ENCODE results near the gene GALNT7.

DNA sequence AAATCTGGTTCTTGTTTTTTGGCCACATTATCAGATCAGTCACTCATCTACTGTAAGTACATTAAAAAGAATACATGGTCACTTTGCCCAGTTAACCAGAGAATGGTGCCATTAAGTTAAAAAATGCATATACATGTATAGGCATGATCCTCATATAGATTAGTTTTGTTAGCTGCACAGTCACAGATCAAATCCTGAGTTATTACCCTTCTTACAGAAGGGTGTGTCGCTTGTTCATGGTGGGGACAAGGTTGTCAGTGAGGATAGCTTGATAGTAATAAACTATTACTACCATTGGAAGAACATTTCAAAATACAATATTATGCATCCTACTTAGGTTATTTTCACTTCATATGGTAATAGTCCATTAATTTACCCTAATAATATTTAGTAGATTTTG, 48.5 kb downstream of the GALNT7 start:
- TF ChIP-seq, protein P1, sequence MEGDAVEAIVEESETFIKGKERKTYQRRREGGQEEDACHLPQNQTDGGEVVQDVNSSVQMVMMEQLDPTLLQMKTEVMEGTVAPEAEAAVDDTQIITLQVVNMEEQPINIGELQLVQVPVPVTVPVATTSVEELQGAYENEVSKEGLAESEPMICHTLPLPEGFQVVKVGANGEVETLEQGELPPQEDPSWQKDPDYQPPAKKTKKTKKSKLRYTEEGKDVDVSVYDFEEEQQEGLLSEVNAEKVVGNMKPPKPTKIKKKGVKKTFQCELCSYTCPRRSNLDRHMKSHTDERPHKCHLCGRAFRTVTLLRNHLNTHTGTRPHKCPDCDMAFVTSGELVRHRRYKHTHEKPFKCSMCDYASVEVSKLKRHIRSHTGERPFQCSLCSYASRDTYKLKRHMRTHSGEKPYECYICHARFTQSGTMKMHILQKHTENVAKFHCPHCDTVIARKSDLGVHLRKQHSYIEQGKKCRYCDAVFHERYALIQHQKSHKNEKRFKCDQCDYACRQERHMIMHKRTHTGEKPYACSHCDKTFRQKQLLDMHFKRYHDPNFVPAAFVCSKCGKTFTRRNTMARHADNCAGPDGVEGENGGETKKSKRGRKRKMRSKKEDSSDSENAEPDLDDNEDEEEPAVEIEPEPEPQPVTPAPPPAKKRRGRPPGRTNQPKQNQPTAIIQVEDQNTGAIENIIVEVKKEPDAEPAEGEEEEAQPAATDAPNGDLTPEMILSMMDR (IDR thresholded peaks at IDR 0.05), result no peak
- no peak for TF ChIP-seq POLR2A (IDR thresholded peaks at IDR 0.05)

Data from ovary (tissue), 3 donors.